ENCODE data around the gene STON2. TPM values are rescaled to one million over a fixed set of nuclear protein-coding genes. Genes with fewer than 3 reads are reported as not detected.

The STON2 gene
- total and polyA plus RNA-seq, 2 of the 8 experiments (the other 6 are each of a cell fraction or from before 2014, with no cell fraction given) = 8.9 to 50.0 TPM

DNA sequence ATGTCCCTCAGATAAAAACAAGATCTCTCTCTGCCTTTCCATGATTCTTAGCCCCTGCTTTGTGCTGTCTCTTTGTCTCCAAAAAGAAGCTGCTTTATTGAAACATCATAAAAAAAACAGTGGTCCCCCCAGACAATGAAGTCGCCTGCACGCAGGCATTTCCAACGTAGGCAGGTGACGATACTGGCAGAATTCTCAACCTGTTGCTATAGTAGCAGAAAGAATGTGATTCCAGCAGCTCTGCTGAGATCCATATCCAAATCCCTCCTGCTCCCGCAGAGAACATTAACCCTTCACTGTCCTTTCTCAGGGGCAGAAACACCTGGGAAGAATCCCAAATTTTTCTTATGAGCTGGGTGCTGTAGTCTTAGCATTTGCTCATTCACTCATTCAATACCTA, 84.8 kb downstream of the STON2 start:
- no peak overlapping the region; the same call in 1 of the 2 replicates for H2BK12ac ChIP-seq (ENCODE audit: low read depth, low read length)
- peak overlapping the region in 1 of 4 experiments; percentile 27; a peak in 1 of 8 replicates for H3K4me3 ChIP-seq (ENCODE audit: extremely low read depth in 1 of 4, insufficient read depth in 2 of 4, low read depth in 3 of 4, low read length in 4 of 4)
- H2BK15ac ChIP-seq (ENCODE audit: low read length) = no peak overlapping the region
- peak overlapping the region; percentile 90 for H3K27ac ChIP-seq (ENCODE audit: low read depth, low read length)
- DNase-seq (ENCODE audit: low read depth in 1 of 2, low spot score in 2 of 2) = peak in 1 of 2 experiments; percentile 31
- H3K9ac ChIP-seq (replicated peaks in 1 of 4; ENCODE audit: extremely low read depth in 1 of 4, low read depth in 3 of 4, low read length in 3 of 4) = peak overlapping the region in 2 of 4 experiments; percentile 62 to 69; a peak in 4 of 7 replicates
- no peak overlapping the region for H2BK120ac ChIP-seq (replicated peaks; ENCODE audit: low read depth, low read length)
- no peak overlapping the region for H4K8ac ChIP-seq (ENCODE audit: extremely low read depth, insufficient read depth, low read length)
- ChIA-PET POLR2A (ENCODE audit: partially characterized antibody) (interaction anchor here (1.1 to 2.2 kb wide), 4 partner anchors 9 to 120 kb away, joined by 3 to 10 read pairs (median 4); no protein-coding TSS in a partner anchor), CTCF (ENCODE audit: partially characterized antibody) (interaction anchor here (0.9 to 1.8 kb wide), 4 partner anchors 13 to 138 kb away, joined by 3 to 12 read pairs (median 5); no protein-coding TSS in a partner anchor)
- H3K4me1 ChIP-seq (replicated peaks in 1 of 4; ENCODE audit: control insufficient read depth in 3 of 4, insufficient read depth in 4 of 4, low read length in 3 of 4) = peaks cover 6 to 29% (median 23%) of the 10 kb centered on the region in 4 experiments; a peak in 6 of 7 replicates
- H3K14ac ChIP-seq (ENCODE audit: insufficient read length) = no peak overlapping the region
- FAIRE-seq = peak; percentile 98
- no peak overlapping the region; the same call in 1 of the 2 replicates for H3K18ac ChIP-seq (ENCODE audit: extremely low read depth, low read length)
- no peaks in the 10 kb centered on the region for H4K20me1 ChIP-seq (replicated peaks in 1 of 2; ENCODE audit: control insufficient read depth in 1 of 2, insufficient read depth in 2 of 2, low read length in 2 of 2)
- no peaks in the 10 kb centered on the region; the same call in 1 of the 2 replicates for H3K79me1 ChIP-seq (ENCODE audit: low read depth, low read length)
- H3K4ac ChIP-seq (replicated peaks; ENCODE audit: insufficient read length, low read depth, low read length) = no peak overlapping the region
- no peak overlapping the region for H2AK5ac ChIP-seq (ENCODE audit: low read depth, low read length)
- peaks cover 0 to 14% of the 10 kb centered on the region in 2 experiments; a peak in 2 of 4 replicates for H3K79me2 ChIP-seq (ENCODE audit: control insufficient read depth in 1 of 2, insufficient read depth in 2 of 2, low read length in 2 of 2)
- H2BK5ac ChIP-seq (ENCODE audit: low read depth, low read length) = no peak overlapping the region; the same call in 1 of the 2 replicates
- no peaks in the 10 kb centered on the region for H3K27me3 ChIP-seq (replicated peaks in 1 of 4; ENCODE audit: control insufficient read depth in 3 of 4, extremely low read depth in 1 of 4, insufficient read depth in 3 of 4, low read length in 3 of 4)
- no peak overlapping the region for H2BK20ac ChIP-seq (ENCODE audit: low read length)
- no peak overlapping the region for H3K56ac ChIP-seq (replicated peaks; ENCODE audit: insufficient read length, low read depth, low read length)
- no peak overlapping the region for H2AFZ ChIP-seq (ENCODE audit: low read length)
- H3K36me3 ChIP-seq (ENCODE audit: control insufficient read depth in 2 of 4, insufficient read depth in 4 of 4, low read length in 3 of 4) = no peaks in the 10 kb centered on the region; a peak in 1 of 8 replicates
- no peak overlapping the region for H4K91ac ChIP-seq (replicated peaks; ENCODE audit: insufficient read length, low read length)
- H4K5ac ChIP-seq (ENCODE audit: insufficient read length, low read depth, low read length) = peak overlapping the region; percentile 20
- no peaks in the 10 kb centered on the region for H3K9me3 ChIP-seq (ENCODE audit: insufficient read depth in 2 of 2, low read depth in 1 of 2, low read length in 1 of 2)
- peak overlapping the region; percentile 38 to 53; a peak in 3 of 4 replicates for H3K4me2 ChIP-seq (ENCODE audit: insufficient read depth in 1 of 2, low read depth in 2 of 2, low read length in 2 of 2)
- H3K23me2 ChIP-seq (ENCODE audit: low read depth, low read length) = no peaks in the 10 kb centered on the region
- WGBS, 2 experiments (ENCODE audit: extremely low coverage in 1 of 2, insufficient coverage in 1 of 2, insufficient read length in 1 of 2, insufficient replicate concordance in 2 of 2, low coverage in 1 of 2, low lambda C conversion rate in 2 of 2, missing lambda C conversion rate in 1 of 2) = 1% methylated on average over 5 of the region's 5 CpGs; no CpG with 5 or more reads in 1 of the 2 experiments
- no peak overlapping the region for H3K23ac ChIP-seq (ENCODE audit: insufficient read length)
- TF ChIP-seq BRCA1 (IDR thresholded peaks at IDR 0.05; ENCODE audit: low read depth, low read length) = no peak
- TF ChIP-seq POLR2AphosphoS5 (IDR thresholded peaks at IDR 0.05; ENCODE audit: low read depth, low read length) = no peak
- peak; percentile 76; the same call in 1 of the 2 replicates for TF ChIP-seq TCF12 (IDR thresholded peaks at IDR 0.05; ENCODE audit: low read depth, low read length)
- TF ChIP-seq CBX5 (IDR thresholded peaks at IDR 0.05; ENCODE audit: low read depth, low read length) = no peak
- no peak for TF ChIP-seq HDAC6 (IDR thresholded peaks at IDR 0.05; ENCODE audit: low read depth, low read length)
- TF ChIP-seq TEAD4 (IDR thresholded peaks at IDR 0.05; ENCODE audit: low read depth, low read length) = peak; percentile 94
- TF ChIP-seq HDAC2 (IDR thresholded peaks at IDR 0.05; ENCODE audit: borderline replicate concordance in 1 of 2, low read depth in 2 of 2, low read length in 2 of 2) = peak in 1 of 2 experiments; percentile 57; a peak in 2 of 4 replicates
- TF ChIP-seq TBP (IDR thresholded peaks at IDR 0.05; ENCODE audit: low read depth, low read length) = no peak
- TF ChIP-seq FOSL1 (IDR thresholded peaks at IDR 0.05; ENCODE audit: insufficient read depth, low read depth, low read length) = no peak
- TF ChIP-seq SIN3A (conservative IDR thresholded peaks at IDR 0.05 in 1 of 2, IDR thresholded peaks at IDR 0.05 in 1 of 2; ENCODE audit: low read depth in 1 of 2, low read length in 2 of 2) = 0 out of 4 replicates have a peak, but pooled peaks of 1 of the 2 experiments have one; percentile 47
- TF ChIP-seq JUND (IDR thresholded peaks at IDR 0.05; ENCODE audit: low read length) = peak; percentile 50
- TF ChIP-seq SP2 (IDR thresholded peaks at IDR 0.05; ENCODE audit: low read length) = no peak
- no peak for TF ChIP-seq PHF8 (conservative IDR thresholded peaks at IDR 0.05; ENCODE audit: low read depth, low read length)

Data from H1 (cell line).